ENCODE results near the gene MEGF9.

Gene MEGF9

DNA sequence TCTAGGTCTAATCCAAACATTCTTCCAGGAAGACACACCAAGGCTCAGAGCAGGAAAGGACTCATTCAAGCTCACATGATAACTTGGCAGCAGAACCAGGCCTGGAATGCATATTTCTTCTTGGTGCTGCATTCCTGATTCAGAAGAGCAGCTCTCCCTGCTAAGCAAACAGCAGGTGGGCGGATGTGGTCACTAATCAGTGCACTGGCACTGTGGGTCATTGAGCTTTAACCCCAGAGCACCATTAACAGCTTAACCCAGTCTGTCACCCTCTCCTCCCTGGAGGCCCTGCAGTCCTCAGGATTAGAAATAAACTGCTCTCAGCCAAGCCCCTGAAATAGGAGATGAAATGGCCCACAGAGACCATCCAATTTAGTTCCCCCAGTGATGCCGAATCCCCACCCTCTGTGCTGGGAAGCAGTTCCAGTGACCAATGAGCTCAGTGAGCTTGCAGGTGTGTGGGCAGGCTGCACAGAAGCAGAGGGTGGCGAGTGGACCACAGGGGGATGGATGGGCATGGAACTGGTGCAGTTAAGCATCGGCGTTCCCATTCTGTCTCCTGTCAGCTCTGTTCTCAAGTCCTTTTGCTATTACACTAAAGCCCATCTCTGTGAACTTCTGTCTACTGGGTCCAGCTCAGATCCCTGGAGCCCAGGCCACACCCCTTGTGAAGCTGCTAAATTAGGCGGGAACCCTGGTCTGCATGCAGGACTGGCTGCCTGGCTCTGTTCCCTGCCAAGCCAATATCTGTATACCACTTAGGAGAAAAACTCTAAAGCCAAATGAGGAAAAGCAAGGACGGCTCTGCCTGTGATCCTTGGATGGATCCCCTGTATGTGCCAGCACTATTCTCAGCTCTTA, 16.6 kb upstream of the MEGF9 start:
- TF ChIP-seq, protein P1, sequence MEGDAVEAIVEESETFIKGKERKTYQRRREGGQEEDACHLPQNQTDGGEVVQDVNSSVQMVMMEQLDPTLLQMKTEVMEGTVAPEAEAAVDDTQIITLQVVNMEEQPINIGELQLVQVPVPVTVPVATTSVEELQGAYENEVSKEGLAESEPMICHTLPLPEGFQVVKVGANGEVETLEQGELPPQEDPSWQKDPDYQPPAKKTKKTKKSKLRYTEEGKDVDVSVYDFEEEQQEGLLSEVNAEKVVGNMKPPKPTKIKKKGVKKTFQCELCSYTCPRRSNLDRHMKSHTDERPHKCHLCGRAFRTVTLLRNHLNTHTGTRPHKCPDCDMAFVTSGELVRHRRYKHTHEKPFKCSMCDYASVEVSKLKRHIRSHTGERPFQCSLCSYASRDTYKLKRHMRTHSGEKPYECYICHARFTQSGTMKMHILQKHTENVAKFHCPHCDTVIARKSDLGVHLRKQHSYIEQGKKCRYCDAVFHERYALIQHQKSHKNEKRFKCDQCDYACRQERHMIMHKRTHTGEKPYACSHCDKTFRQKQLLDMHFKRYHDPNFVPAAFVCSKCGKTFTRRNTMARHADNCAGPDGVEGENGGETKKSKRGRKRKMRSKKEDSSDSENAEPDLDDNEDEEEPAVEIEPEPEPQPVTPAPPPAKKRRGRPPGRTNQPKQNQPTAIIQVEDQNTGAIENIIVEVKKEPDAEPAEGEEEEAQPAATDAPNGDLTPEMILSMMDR (IDR thresholded peaks at IDR 0.05) = no peak
- TF ChIP-seq ZFX (IDR thresholded peaks at IDR 0.05; ENCODE audit: borderline replicate concordance) = no peak
- no peak overlapping the region for H3K27ac ChIP-seq

DNA sequence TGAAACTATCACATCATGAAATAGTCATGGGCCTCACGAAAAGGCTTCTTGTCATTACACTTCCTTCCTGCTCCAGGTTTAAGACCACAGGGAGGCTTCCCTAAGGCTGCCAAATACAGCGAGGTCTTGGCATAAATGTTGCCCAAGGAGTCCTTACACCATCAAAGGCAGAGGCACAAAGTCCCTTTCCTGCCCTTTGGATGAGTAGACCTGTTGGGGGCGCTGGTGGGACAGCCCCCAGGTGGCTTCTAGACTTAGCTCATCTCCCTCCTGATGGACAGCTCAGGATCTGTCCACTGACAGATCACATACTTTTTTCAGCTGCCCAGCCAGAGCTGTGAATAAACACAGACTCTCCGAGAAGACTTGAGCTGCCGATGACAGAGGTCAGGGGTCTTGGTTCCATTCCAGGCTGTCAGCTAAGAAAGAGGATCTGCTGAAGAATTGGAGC, 15.5 kb upstream of the MEGF9 start:
- no peak for TF ChIP-seq ZFX (IDR thresholded peaks at IDR 0.05; ENCODE audit: borderline replicate concordance)
- TF ChIP-seq, protein P1 (IDR thresholded peaks at IDR 0.05) = peak; percentile 39
- H3K27ac ChIP-seq = no peak overlapping the region

DNA sequence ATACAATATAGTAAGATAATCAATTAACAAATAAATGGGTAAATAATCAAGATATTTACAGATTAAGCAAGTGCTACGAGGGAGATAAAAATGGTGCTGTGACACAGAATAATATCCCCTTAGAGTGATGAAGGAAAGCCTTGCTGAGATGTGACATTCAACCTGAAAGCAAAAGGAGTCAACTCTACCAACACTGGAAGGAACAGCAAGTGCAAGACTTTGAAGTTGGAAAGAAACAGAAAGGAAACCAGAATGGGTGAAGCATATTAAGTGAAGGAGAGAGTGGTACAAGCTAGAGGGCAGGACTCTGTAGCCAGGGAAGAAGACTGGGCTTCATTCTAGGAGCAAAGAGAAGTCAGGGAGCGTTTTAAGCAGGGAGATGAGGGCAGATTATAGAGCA, 12.2 kb upstream of the MEGF9 start:
- TF ChIP-seq, protein P1 (IDR thresholded peaks at IDR 0.05) = no peak
- no peak for TF ChIP-seq ZFX (IDR thresholded peaks at IDR 0.05; ENCODE audit: borderline replicate concordance)
- H3K27ac ChIP-seq = no peak overlapping the region

DNA sequence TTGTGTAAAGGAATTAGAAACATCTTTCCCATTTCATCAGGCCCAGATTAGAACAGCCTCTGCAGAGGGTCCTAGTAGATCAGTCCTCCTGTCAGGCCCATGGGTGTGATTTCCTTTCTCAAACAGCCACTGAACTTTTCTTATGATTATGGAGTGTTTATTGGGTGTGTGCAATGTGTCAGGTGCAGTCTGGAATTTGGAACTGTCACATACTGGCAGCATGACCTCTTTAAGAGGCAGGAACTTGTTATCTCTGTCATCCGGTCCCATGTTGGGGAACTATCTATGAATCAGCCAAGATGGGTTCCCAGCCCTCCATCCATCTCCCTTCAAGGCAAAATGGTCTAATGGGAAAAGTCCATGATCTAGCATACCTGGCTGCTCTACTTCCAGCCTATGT, 11.6 kb upstream of the MEGF9 start:
- TF ChIP-seq, protein P1 (IDR thresholded peaks at IDR 0.05) = no peak
- TF ChIP-seq ZFX (IDR thresholded peaks at IDR 0.05; ENCODE audit: borderline replicate concordance) = no peak
- no peak overlapping the region for H3K27ac ChIP-seq

DNA sequence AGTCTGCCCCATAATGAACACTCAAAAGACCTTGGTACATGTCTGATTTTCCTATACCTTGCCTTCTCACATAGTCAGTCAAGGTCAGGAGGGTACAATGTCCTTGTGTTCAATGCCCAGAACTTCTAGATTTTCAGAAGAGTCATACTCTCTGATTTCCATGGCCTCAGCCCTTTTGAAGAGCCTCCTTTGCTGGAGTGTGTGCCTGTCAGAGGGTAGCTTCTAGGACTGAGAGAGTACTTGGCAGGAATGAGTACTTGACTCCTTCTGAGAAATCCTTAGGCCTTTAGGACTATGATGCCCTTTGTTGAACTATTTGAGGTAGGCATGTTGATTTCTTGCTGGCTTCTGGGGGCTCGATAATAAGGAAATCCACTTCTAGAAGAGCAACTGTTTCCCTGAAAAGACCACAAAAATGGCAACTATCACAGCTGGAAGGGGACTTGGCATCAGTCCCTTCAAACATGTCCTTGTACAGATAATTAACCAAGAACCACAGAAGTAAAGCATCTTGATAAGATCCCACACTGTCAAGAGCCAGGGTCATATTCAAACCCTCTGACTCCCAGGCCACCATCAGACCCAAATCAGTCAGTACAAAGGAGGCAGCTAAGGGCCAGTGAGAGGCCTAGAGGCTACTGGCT, 10.6 kb upstream of the MEGF9 start:
- no peak for TF ChIP-seq ZFX (IDR thresholded peaks at IDR 0.05; ENCODE audit: borderline replicate concordance)
- TF ChIP-seq, protein P1 (IDR thresholded peaks at IDR 0.05) = no peak

DNA sequence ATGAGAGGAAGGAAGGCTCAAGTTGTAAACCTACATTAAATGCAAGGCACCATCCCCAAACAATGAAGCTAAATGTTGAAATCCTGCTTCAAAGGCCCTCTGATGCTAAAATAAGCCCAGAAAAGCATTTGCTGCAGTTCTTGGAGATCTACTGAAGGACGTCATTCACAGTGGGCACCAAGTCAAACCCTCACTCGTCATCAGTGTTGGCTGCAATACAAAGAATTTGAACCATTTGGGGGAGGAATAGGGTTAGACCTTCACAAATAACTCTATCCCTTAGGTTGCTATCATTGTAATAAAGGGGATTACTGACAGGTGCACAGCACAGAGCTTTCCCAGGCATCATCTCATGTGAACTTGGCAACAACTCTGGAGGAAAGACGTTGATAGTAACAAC, 9.3 kb upstream of the MEGF9 start:
- TF ChIP-seq ZFX (IDR thresholded peaks at IDR 0.05; ENCODE audit: borderline replicate concordance) = no peak
- TF ChIP-seq, protein P1 (IDR thresholded peaks at IDR 0.05) = no peak
- H3K27ac ChIP-seq = no peak overlapping the region

More for the DNA sequence above, 10.6 kb upstream of the MEGF9 start:
- H3K27ac ChIP-seq = no peak overlapping the region

DNA sequence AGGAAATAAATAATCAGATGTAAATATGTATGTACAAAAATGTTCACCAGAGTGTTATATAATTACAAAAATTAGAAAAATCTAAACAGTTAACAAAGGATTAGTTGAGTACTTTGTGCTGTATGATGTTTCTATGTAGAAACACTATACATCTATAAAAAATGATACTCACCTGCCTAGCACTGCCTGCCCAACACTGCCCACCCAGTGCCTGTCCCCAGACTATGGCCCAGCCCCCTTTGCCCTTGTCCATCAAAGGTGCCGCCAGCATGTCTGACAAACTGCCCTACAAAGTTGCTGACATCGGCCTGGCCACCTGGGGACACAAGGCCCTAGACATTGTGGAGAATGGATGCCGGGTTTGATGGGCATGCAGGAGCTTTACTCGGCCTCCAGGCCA, 6.1 kb upstream of the MEGF9 start:
- H3K27ac ChIP-seq = no peak overlapping the region
- TF ChIP-seq, protein P1 (IDR thresholded peaks at IDR 0.05) = no peak

Data from 22Rv1 (cell line).